ENCODE measurements around the gene DHRS3. TPM values are rescaled to one million over a fixed set of nuclear protein-coding genes. Genes with fewer than 3 reads are reported as not detected.
A peak's percentile ranks its signal among the peaks of the same experiment; 100 is the strongest.

DHRS3 gene
- total and polyA plus RNA-seq, 3 experiments from 2014 or later, result 31.9 to 123 (median 117) TPM

DNA sequence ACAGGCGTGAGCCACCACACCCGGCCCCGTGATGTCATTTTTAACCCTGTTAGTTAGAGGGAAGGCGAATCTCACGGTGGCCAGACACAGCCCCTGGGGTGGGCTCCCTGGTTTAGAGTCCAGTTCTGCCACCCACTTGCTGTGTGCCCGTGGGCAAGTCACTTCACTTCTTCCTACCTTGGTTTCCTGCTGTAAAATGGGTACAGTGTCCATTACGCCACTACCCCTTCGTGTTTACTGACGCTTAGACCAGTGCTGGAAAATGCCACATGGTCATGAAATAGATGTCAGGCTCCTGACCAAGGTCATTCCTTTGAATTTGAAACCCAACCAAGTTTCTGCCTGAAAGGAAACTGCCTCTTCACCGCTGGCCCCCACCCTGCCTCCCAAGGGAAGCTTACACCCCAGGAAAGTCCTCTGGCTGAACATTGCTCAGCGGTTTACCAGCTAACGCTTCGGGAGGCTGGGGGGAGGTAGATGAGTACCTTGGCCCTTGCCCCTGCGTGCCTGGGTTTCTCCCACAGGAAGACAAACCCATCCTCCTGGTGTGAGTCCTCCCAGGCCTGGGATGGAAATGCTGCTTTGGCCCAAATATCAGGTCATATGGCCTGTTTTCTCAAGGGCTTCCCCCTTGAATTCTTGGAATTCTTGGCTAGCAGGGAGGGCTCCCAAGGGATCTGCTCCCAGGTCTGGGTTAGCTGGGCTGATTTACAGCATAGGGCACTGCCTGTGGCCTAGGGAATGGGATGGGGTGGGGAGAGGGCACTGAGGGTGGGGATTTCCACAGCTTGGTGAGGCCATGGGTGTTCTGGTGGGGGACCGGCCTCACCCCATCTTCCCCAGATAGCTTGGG lies 18.3 kb upstream of the DHRS3 start:
- no peak overlapping the region for H3K27ac Mint-ChIP-seq
- H3K27ac ChIP-seq (ENCODE audit: low read depth, low read length), result no peak overlapping the region
- ChIA-PET POLR2A (no interaction called here), CTCF (no interaction called here)
- no peaks in the 10 kb centered on the region for H3K4me1 ChIP-seq (ENCODE audit: insufficient read depth, low read length)
- peaks cover 14 to 26% (median 24%) of the 10 kb centered on the region in 5 donors for H3K9me3 Mint-ChIP-seq
- peaks cover 0 to 4% (median 0%) of the 10 kb centered on the region in 3 donors for H3K4me1 Mint-ChIP-seq
- H3K27me3 Mint-ChIP-seq, result peaks cover 15 to 40% of the 10 kb centered on the region in 2 donors
- H3K27me3 ChIP-seq (ENCODE audit: insufficient read depth, low read length, poor library complexity, severe bottlenecking), result no peaks in the 10 kb centered on the region
- peaks cover 0 to 9% (median 2%) of the 10 kb centered on the region in 3 donors for H3K36me3 Mint-ChIP-seq
- H3K4me3 ChIP-seq (ENCODE audit: low read length), result no peak overlapping the region
- H3K4me3 Mint-ChIP-seq, result no peak overlapping the region
- H3K9me3 ChIP-seq (ENCODE audit: low read length), result peaks cover 16% of the 10 kb centered on the region
- no peak for DNase-seq
- H3K36me3 ChIP-seq (ENCODE audit: insufficient read depth, low read length), result no peaks in the 10 kb centered on the region

DNA sequence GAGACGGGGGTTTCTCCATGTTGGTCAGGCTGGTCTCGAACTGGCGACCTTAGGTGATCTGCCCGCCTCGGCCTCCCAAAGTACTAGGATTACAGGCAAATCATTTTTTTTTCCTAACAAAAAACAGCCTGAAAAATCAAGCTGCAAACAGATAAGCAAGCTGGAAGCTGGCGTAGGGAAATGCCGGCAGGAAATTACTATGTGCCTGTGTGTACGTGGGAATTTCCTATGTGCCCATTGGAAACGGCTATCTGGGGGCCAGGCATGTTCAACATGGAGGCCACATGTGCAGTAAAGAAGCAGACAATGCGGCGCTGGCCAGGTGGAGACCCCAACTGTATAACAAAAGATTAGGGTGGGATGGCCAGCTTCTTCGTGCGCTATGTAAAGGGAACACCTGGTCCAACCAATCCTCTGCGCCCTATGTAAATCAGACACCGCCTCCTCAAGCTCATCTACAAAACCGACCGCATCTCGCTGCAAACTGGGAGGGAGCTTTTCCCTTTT lies 16.7 kb upstream of the DHRS3 start:
- Mint-ChIP-seq H3K4me3 (no peak overlapping the region), H3K36me3 (no peaks in the 10 kb centered on the region), H3K9me3 (peaks cover 1 to 10% (median 8%) of the 10 kb centered on the region in 5 donors), H3K27ac (no peak overlapping the region), H3K27me3 (peaks cover 17 to 40% of the 10 kb centered on the region in 2 donors), H3K4me1 (peaks cover 0 to 4% (median 0%) of the 10 kb centered on the region in 3 donors)
- peaks cover 5% of the 10 kb centered on the region for H3K9me3 ChIP-seq (ENCODE audit: low read length)
- H3K27me3 ChIP-seq (ENCODE audit: insufficient read depth, low read length, poor library complexity, severe bottlenecking), result no peaks in the 10 kb centered on the region
- H3K4me1 ChIP-seq (ENCODE audit: insufficient read depth, low read length), result no peaks in the 10 kb centered on the region
- H3K4me3 ChIP-seq (ENCODE audit: low read length), result no peak overlapping the region
- DNase-seq, result no peak
- H3K27ac ChIP-seq (ENCODE audit: low read depth, low read length), result no peak overlapping the region
- ChIA-PET POLR2A (no interaction called here), CTCF (interaction anchor here (1.3 kb wide), 1 partner anchor 24 kb away, joined by 3 read pairs; no protein-coding TSS in a partner anchor)
- no peaks in the 10 kb centered on the region for H3K36me3 ChIP-seq (ENCODE audit: insufficient read depth, low read length)

DNA sequence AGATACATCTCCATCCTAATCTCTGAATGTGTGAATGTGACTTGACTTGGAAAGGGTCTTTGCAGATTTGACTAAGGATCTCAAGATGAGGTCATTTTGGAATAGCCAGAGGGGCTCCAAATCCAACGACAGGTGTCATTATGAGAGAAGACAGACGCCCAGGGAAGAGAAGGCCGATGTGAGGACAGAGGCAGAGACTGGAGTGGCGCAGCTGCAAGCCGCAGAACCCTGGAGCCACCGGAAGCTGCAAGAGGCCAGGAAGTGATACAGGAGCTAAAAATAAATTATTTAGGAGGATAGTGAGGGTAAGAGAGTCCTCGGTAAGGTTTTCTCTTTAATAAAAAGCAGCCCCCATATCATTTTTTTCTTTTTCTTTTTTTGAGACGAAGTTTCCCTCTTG lies 16.1 kb upstream of the DHRS3 start:
- peak overlapping the region in 1 of 8 donors; percentile 21 for H3K27ac Mint-ChIP-seq
- Histone ChIP-seq H3K4me1 (ENCODE audit: insufficient read depth, low read length) (no peaks in the 10 kb centered on the region), H3K27ac (ENCODE audit: low read depth, low read length) (no peak overlapping the region), H3K4me3 (ENCODE audit: low read length) (no peak overlapping the region), H3K27me3 (ENCODE audit: insufficient read depth, low read length, poor library complexity, severe bottlenecking) (no peaks in the 10 kb centered on the region), H3K9me3 (ENCODE audit: low read length) (no peaks in the 10 kb centered on the region), H3K36me3 (ENCODE audit: insufficient read depth, low read length) (no peaks in the 10 kb centered on the region)
- no peaks in the 10 kb centered on the region for H3K36me3 Mint-ChIP-seq
- ChIA-PET POLR2A (no interaction called here), CTCF (interaction anchor here (1.3 kb wide), 1 partner anchor 25 kb away, joined by 3 read pairs; no protein-coding TSS in a partner anchor)
- H3K27me3 Mint-ChIP-seq, result peaks cover 19 to 40% of the 10 kb centered on the region in 2 donors
- H3K9me3 Mint-ChIP-seq, result peaks cover 0 to 5% (median 2%) of the 10 kb centered on the region in 5 donors
- no peak for DNase-seq
- H3K4me3 Mint-ChIP-seq, result no peak overlapping the region
- peaks cover 0 to 4% (median 0%) of the 10 kb centered on the region in 3 donors for H3K4me1 Mint-ChIP-seq

DNA sequence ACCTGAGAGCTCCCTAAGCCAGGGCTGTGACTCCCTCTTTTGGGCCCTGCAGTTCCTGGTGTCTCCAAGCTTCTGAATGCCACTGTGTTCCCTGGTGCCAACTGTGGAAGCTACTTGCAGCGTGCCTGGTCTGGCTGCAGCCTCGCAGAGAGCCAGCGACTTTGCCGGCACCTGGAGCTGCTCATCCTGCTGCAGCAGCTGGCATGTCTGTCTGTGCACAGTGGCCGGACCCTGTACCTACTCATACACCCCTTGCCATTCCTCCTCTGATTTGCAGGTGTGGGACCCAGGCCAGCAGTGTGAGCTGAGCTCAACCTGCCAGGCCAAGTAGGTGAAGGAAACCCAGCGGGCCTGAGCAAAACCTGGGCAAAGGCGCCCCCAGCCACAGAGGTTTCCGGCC lies 13.6 kb upstream of the DHRS3 start:
- no peaks in the 10 kb centered on the region for H3K36me3 Mint-ChIP-seq
- no peak overlapping the region for H3K4me3 ChIP-seq (ENCODE audit: low read length)
- CTCF ChIA-PET, result interaction anchor here (0.5 to 1.1 kb wide), 2 partner anchors 14 to 27 kb away, joined by 3 to 4 read pairs; no protein-coding TSS in a partner anchor
- H3K9me3 ChIP-seq (ENCODE audit: low read length), result no peaks in the 10 kb centered on the region
- H3K4me1 ChIP-seq (ENCODE audit: insufficient read depth, low read length), result no peaks in the 10 kb centered on the region
- POLR2A ChIA-PET, result no interaction called here
- no peaks in the 10 kb centered on the region for H3K36me3 ChIP-seq (ENCODE audit: insufficient read depth, low read length)
- no peak for DNase-seq
- no peak overlapping the region for H3K27ac Mint-ChIP-seq
- no peak overlapping the region for H3K4me3 Mint-ChIP-seq
- H3K27me3 ChIP-seq (ENCODE audit: insufficient read depth, low read length, poor library complexity, severe bottlenecking), result no peaks in the 10 kb centered on the region
- H3K4me1 Mint-ChIP-seq, result peaks cover 3 to 4% (median 4%) of the 10 kb centered on the region in 3 donors
- no peak overlapping the region for H3K27ac ChIP-seq (ENCODE audit: low read depth, low read length)
- H3K27me3 Mint-ChIP-seq, result peaks cover 17 to 28% of the 10 kb centered on the region in 2 donors
- no peaks in the 10 kb centered on the region for H3K9me3 Mint-ChIP-seq

DNA sequence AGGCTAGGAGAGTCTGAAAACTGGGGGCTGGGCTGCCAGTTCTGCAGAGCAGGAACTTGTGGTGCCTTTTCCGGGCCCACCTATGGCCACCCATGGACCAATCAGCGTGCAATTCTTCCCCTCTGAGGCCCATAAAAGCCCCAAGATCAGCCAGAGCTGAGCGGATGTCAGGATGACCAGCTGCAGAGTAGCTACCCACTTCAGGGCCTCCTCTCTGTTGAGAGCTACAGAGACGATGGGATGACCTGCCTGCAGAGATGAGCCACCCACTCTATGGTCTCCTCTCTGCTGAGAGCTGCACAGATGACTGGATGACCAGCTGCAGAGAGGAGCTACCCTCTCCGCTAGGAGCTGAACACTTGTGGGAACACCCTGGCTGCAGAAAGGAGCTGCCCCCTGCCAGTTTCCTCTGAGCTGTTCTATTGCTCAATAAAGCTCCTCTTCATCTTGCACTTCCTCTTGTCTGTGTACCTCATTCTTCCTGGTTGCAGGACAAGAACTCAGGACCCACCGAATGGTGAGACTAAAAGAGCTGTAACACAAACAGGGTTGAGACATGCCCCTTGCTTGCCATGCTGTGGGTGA lies 13.0 kb upstream of the DHRS3 start:
- Histone ChIP-seq H3K36me3 (ENCODE audit: insufficient read depth, low read length) (no peaks in the 10 kb centered on the region), H3K9me3 (ENCODE audit: low read length) (no peaks in the 10 kb centered on the region), H3K4me3 (ENCODE audit: low read length) (no peak overlapping the region), H3K27ac (ENCODE audit: low read depth, low read length) (no peak overlapping the region), H3K27me3 (ENCODE audit: insufficient read depth, low read length, poor library complexity, severe bottlenecking) (no peaks in the 10 kb centered on the region), H3K4me1 (ENCODE audit: insufficient read depth, low read length) (no peaks in the 10 kb centered on the region)
- ChIA-PET CTCF (interaction anchor here (0.5 to 1.1 kb wide), 2 partner anchors 14 to 28 kb away, joined by 3 to 4 read pairs; no protein-coding TSS in a partner anchor), POLR2A (no interaction called here)
- no peak overlapping the region for H3K27ac Mint-ChIP-seq
- H3K4me3 Mint-ChIP-seq, result no peak overlapping the region
- H3K4me1 Mint-ChIP-seq, result peaks cover 3 to 4% (median 4%) of the 10 kb centered on the region in 3 donors
- no peaks in the 10 kb centered on the region for H3K36me3 Mint-ChIP-seq
- peaks cover 17 to 28% of the 10 kb centered on the region in 2 donors for H3K27me3 Mint-ChIP-seq
- no peak for DNase-seq
- no peaks in the 10 kb centered on the region for H3K9me3 Mint-ChIP-seq

DNA sequence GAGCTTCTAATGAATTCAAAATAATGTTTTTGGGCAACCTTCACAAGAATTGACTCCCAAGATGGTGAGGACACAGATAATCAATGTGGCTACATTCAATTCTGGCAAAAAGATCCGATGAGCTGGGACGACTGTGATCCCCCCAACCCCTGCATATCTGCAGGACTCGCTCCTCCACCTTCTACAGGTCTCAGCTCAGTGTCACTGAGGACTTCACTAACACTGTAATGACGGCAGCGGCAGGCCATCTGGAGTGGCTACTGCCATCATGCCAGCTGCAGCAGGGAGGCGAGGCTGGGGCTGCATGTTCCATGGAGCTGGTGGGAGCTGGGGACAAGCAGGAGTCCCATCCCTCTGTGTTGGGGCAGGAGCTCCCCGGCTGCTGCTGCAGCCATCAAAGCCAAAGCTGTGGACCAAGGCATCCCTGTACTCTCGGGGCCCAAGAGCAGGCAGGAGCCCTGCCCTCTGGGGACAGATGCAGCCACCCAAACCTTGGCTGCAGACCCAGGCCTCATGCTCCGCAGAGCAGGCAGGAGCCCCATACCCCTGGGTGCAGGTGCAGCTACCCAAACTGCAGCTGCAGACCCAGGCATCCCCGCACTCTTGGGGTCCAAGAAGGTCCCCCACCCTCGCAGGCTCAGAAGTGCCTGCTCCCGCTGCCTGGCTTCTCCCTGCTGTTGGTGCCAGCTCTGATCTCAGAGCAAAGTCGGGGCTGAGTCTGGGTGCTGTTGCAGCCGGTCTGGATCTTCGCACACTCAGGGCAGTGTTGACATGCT lies 12.2 kb upstream of the DHRS3 start:
- Histone ChIP-seq H3K4me1 (ENCODE audit: insufficient read depth, low read length) (no peaks in the 10 kb centered on the region), H3K9me3 (ENCODE audit: low read length) (no peaks in the 10 kb centered on the region), H3K36me3 (ENCODE audit: insufficient read depth, low read length) (no peaks in the 10 kb centered on the region), H3K27ac (ENCODE audit: low read depth, low read length) (no peak overlapping the region), H3K4me3 (ENCODE audit: low read length) (no peak overlapping the region), H3K27me3 (ENCODE audit: insufficient read depth, low read length, poor library complexity, severe bottlenecking) (no peaks in the 10 kb centered on the region)
- DNase-seq, result no peak
- Mint-ChIP-seq H3K4me3 (no peak overlapping the region), H3K9me3 (no peaks in the 10 kb centered on the region), H3K27ac (no peak overlapping the region), H3K27me3 (peaks cover 14 to 24% of the 10 kb centered on the region in 2 donors), H3K4me1 (peaks cover 3 to 4% (median 4%) of the 10 kb centered on the region in 3 donors), H3K36me3 (no peaks in the 10 kb centered on the region)
- POLR2A ChIA-PET, result no interaction called here
- CTCF ChIA-PET, result interaction anchor here (0.9 to 1.3 kb wide), 4 partner anchors 10 to 26 kb away, joined by 3 to 5 read pairs (median 4); partner anchors contain the start of gene DHRS3

DNA sequence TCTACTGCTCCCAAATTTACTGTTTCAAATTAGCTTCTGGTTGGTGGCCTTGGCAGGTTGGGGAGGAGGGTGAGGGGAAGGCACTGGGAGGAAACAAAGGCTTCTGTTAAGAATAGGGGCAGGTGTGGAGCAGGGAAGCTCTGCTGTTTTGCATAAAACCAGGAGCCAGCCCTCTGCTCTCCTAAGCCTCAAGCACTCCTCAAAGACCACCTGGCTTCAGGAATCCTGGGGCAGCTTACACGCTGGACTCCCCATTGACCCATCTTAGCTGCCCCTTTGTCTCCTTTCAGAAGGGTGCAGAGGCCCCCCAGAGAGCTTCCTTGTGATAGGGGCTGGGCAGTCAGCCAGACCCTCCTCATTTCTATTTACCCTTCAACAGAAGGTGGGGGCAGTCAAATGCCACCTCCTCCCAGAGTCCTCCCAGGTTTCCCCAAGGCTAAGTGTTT lies 11.5 kb upstream of the DHRS3 start:
- H3K36me3 ChIP-seq (ENCODE audit: insufficient read depth, low read length), result no peaks in the 10 kb centered on the region
- H3K27me3 Mint-ChIP-seq, result peaks cover 14 to 19% of the 10 kb centered on the region in 2 donors
- H3K9me3 ChIP-seq (ENCODE audit: low read length), result no peaks in the 10 kb centered on the region
- H3K4me3 ChIP-seq (ENCODE audit: low read length), result no peak overlapping the region
- H3K9me3 Mint-ChIP-seq, result no peaks in the 10 kb centered on the region
- H3K36me3 Mint-ChIP-seq, result no peaks in the 10 kb centered on the region
- H3K27ac Mint-ChIP-seq, result no peak overlapping the region
- H3K4me3 Mint-ChIP-seq, result no peak overlapping the region
- POLR2A ChIA-PET, result no interaction called here
- no peaks in the 10 kb centered on the region for H3K27me3 ChIP-seq (ENCODE audit: insufficient read depth, low read length, poor library complexity, severe bottlenecking)
- H3K27ac ChIP-seq (ENCODE audit: low read depth, low read length), result no peak overlapping the region
- H3K4me1 Mint-ChIP-seq, result peaks cover 2 to 4% (median 3%) of the 10 kb centered on the region in 3 donors
- H3K4me1 ChIP-seq (ENCODE audit: insufficient read depth, low read length), result no peaks in the 10 kb centered on the region
- no peak for DNase-seq
- CTCF ChIA-PET, result interaction anchor here (0.9 to 1.3 kb wide), 5 partner anchors 9 to 29 kb away, joined by 3 to 5 read pairs (median 4); partner anchors contain the start of gene DHRS3

All from CD8-positive, alpha-beta memory T cell (primary cell).